HG02970 (cell line): Measurements from ENCODE around the gene SHMT1.

Experiments
- ATAC-seq: cut with Tn5 transposase; IDR thresholded peaks from one replicate; pipeline ENCODE4 v1.9.1; 2021; ENCODE audit warnings: mild to moderate bottlenecking, moderate library complexity, moderate number of reproducible peaks; ENCODE audit not compliant: unreplicated experiment, low FRiP score

SHMT1 gene

DNA sequence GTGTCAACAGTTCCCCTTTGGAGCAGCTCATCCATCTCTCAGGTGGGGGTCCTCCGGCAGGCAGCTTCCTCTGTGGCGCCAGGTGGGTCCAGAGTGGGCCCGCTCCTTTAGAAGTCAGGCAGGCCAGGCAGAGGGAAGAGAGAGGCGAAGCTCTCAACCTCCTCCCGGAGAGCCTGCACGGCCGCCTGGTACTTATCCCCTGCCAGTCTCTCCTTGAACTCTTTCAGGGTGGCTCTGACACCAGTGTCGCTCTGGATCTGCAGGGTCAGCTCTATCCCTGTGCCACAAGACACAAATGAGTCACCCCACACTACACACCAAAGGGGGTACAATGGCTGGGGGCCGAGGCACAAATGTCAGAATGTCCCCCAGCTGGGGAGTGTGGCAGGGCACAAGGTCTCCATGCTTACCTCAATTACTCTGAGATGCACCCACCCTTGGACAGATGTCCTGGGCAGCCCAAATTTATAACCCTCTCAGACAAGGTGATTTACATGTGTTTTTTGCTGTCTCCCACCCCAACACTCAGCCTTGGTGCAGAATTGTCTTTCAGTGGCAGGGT lies 34.6 kb downstream of the SHMT1 start:
- ATAC-seq, result no peak

DNA sequence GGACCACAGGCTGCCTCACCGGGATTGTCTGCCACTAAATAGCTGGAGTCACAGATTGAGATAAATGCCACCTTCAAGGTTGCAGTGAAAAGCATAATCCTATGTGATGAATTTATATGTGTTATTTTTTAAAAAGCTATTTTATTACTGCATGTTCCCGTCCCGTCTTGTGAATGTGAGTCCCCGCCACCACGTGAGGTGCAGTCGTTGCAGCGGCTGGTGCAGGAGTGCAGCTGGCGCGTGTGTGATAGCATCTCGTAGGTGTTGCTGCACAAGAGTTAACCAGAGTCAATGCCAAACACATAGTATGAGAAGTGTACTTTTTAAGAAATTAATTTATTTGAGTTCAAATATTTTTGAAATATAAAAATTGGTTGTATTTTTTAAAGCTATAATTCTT lies 35.8 kb downstream of the SHMT1 start:
- no peak for ATAC-seq

- ATAC-seq, result no peak
These were observed 36.3 kb downstream of the SHMT1 start for GRCh38 chr17:18327093-18327492.

DNA sequence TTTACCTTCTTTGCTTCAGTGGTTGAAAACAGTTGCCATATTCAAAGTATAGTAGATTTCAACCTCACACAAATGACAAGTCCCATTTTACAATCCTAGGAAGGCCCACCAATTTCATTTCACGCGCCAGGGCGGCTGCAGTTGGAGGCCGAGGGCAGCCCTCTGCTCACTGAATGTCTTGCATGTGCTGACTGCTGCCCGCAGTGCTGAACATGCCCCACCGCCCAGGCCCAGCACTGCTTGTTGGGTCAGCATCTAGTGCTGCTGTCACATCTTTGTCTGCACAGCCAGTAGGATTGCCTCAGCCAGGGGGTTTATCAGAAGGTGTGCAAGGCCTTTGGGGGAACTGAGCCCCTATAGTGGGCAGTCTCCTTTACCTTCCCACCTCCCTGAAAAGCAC lies 36.8 kb downstream of the SHMT1 start:
- no peak for ATAC-seq

GRCh38 chr17:18326039-18326438 lies 37.3 kb downstream of the SHMT1 start:
- ATAC-seq, result no peak

- ATAC-seq, result no peak
These were observed 39.0 kb downstream of the SHMT1 start for GRCh38 chr17:18324140-18325050.

- ATAC-seq, result no peak
These were observed 39.7 kb downstream of the SHMT1 start for GRCh38 chr17:18323507-18324139.

GRCh38 chr17:18323007-18323406 lies 40.3 kb downstream of the SHMT1 start:
- ATAC-seq, result no peak

GRCh38 chr17:18322522-18322921 lies 40.8 kb downstream of the SHMT1 start:
- no peak for ATAC-seq

GRCh38 chr17:18321309-18321708 lies 42.0 kb downstream of the SHMT1 start:
- ATAC-seq, result no peak

DNA sequence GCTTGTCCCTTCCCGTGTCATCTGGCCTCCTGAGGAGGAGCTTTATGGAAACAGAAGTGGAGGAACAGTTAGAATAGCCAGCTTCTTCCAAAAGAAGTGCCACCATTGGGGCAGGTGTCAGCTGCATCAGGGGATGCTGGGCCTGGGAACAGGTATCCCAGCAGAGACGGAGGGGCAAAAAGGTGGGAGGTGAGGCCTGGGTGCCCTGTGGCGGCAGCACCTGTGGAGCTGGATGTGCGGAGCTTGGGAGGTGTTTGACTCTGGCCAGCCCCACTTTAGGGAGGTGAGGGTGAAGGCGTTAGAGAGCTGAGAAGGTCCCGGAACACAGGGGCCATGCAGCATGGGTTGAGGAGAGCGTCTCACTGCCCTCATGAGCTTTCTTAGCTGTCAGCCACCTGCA lies 43.0 kb downstream of the SHMT1 start:
- ATAC-seq, result no peak

DNA sequence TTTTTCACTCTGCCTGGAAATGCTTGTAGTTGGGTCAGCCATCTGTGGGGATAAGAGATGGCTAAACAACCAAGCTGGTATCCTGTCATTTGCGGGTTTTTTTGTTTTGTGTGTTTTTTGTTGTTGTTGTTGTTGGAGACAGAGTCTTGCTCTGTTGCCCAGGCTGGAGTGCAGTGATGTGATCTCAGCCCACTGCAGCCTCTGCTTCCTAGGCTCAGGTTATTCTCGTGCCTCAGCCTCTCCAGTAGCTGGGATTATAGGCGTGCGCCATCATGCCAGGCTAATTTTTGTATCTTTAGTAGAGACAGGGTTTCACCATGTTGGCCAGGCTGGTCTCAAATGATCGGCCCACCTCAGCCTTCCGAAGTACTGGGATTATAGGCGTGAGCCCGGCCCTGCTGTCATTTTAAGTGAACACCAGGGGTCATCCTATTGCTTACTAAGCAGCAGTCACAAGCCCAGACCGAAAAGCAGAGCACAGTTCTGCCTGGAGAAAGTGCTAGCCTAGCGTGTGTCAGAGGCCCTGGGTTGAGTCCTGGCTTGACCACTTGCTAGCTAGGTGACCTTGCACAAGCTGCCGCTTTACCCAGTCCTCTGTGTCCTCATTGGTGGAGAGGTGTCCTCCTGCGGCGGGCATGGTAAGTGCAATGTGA lies 43.6 kb downstream of the SHMT1 start:
- no peak for ATAC-seq

DNA sequence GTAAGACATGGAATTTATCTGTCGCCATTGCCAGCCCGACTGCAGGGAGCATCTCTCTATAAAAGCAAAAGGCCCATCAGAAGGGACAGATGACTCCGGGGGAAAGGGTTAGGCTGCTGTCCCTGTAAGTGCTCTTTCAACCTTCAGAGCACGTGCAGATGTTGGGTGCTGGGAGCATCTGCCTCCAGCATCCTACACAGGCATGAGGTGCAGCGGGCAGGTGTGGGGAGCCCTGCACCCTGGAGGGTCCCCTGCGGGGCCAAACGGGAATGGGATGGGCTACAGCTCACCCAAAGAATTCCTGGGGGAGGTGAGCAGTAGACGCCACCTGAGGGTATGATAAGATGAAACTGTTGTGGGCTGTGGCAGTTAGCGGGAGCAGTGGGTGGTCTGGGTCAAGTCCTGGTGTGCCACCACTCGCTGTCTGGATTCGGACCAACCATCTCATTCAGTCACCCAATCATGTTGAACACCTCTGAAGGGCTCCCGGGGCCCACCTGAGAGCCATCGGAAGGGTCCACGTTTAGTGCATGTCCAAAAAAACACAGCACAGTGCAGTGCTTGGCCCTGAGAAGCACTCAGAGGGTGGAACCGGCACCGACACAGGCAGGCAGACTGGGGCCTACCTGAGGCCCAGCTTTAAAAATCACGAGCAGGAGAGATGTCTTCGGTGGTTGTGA lies 44.4 kb downstream of the SHMT1 start:
- ATAC-seq, result no peak

GRCh38 chr17:18318117-18318516 lies 45.2 kb downstream of the SHMT1 start:
- ATAC-seq, result no peak

GRCh38 chr17:18315961-18316360 lies 47.4 kb downstream of the SHMT1 start:
- no peak for ATAC-seq

GRCh38 chr17:18315562-18315922 lies 47.8 kb downstream of the SHMT1 start:
- ATAC-seq, result peak; percentile 5

DNA sequence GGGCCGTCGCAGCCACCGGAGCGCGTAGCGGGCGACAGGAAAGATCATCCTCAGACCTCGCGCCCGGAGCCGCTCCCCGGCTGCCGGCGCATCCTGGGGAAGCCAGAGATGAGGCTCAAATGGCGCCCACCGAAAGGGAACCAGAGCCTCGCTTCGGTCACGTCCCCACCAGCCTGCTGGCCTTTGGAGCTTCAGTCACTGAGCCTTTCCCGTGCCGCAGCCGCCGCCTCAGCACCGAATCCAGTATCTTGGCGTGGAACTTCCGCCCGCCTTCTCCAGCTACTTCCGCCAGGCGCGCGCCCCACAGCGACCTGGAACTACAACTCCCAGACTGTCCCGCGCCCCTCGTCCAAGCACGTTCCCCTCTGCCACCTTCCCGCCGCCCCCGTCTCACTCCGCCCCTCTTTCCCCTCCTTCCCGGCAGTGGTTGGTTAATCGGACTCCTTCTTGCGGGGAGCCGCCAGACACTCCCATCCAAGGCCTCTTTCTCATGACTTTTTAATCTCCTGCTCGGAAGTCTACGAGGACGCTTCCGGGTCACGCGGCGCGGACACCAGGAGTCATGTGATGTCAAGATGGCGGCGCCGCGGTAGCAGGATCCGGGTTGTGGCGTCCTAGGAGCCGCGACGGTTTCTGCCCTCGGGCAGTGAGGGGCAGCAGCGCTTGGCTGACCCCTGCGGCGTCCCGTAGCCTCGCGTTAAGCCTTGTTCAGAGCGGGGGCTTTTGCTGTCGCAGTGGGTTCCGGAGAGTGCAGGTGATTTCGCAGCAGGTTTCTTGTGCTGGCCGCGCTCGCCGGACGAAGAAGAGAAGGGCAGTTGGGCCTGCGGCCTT lies 48.4 kb downstream of the SHMT1 start, which contains the start of the genes SMCR8 and TOP3A:
TSS of gene SMCR8 (plus strand) at position 563 of the 831 bp plus-strand sequence. CDS start 497 bp downstream, outside the sequence.
TSS of gene TOP3A (minus strand) at position 264 of the 831 bp plus-strand sequence. CDS start at position 48, 216 bp downstream.
- peak; percentile 80 for ATAC-seq

- ATAC-seq, result peak; percentile 17
These were observed 49.2 kb downstream of the SHMT1 start for GRCh38 chr17:18314059-18314730.

DNA sequence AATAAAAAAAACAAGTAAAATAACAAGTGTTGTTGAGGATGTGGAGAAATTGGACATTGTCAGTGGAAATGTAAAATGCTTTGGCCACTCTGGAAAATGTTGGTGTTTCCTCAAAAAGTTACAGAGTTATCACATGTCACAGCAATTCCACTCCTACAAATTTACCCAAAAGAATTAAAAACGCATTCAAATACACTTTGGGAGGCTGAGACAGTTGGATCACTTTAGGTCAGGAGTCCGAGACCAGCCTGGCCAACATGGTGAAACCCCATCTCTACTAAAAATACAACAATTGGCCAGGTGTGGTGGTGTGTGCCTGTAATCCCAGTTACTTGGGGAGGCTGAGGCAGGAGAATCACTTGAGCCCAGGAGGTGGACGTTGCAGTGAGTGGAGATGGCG lies 54.1 kb downstream of the SHMT1 start:
- ATAC-seq, result no peak
